A549 treated with AZD2906 at 1 μM for 4 hours (cell line): Measurements from ENCODE around the gene TXLNG. TPM values are rescaled to one million over a fixed set of nuclear protein-coding genes. Genes with fewer than 3 reads are reported as not detected.

Experiments used
- total RNA-seq: library from RNA; stranded (reverse); fragments of 200-300 nt; extraction: Qiagen RNA extraction; gene quantifications from 5 replicates; pipeline ENCODE4 v1.2.3, GENCODE V29; 2022

TXLNG gene
- 12.9 to 16.2 TPM (median 14.4 TPM) in 5 replicates for total RNA-seq

DNA sequence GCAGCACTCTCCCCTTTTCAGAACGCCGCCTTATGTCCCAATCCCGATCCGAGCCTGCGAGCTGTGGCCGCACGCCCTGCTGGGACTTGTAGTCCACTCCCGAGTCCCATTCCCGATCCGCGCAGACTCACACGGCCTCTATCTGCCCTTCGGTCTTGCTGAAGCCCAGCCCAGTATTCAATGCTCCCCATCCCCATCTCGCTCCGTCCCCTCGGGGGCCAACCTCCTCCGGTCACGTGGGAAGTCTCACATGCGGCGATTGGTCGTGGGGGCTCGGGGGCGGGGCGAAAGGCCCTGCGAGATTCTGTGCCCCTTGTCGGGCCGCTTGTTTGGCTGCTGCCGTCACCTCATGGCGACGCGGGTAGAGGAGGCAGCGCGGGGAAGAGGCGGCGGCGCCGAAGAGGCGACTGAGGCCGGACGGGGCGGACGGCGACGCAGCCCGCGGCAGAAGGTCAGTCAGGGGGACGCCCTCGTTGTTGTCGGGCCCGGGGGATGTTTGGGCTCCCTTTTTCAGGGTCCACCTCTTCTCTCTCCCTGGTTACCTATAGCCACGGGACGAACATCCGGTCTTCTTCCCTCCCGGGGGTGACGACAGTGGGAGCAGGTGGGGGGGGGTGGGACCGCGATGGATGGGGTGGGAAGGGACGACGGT is at the start of gene TXLNG:
Gene TXLNG (plus strand): TSS at position 328 of the 652 bp plus-strand sequence. CDS start 22 bp downstream, at position 350.

DNA sequence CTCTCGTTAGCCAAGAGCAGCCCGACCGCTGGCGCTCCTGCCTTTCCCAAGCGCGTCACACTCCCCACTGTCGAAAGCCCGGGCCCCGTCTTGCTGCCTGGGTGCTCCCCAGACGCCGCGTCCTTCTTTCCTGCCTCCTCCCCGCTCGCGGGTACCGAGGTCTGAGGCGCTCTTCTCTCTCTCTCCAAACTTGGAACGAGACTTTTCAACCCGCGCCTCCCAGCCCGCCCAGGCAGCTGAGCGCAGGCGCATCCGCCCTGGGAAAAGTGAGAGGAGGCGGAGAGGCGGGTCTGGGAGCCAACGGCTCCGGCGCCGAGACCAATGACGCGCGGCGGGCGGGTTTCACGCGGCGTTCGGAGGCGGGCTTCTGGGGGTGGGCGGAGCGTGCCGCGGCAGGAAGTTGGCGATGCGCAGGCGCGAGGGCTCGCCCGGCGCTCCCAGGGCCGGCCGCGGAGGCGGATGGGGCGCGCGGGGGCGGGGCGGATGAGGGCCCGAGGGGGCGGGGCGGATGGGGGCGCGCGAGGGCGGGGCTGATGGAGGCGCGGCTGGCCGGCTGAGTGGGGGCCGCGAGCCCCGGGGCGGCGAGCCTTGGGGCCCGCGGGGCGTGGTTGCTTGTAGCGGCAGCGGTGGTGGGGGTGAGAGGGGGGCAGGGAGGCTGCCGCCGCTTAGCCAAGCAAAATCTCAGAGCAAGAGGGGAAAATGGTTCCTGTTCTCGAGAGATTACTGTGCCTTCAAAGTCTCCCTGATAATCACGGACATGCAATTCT is 84.0 kb downstream of the TXLNG start, which contains the start of gene RBBP7:
Gene RBBP7 (minus strand): TSS at position 268 of the 767 bp plus-strand sequence. CDS start 309 bp downstream, outside the sequence.

Other genes starting within 250 kb of the TXLNG start
- not detected in 5 replicates for gene S100G, start 136.3 kb upstream of the TXLNG start, total RNA-seq
- 9.7 to 11.9 TPM (median 10.2 TPM) in 5 replicates for gene CTPS2, start 73.8 kb upstream of the TXLNG start, total RNA-seq
- 19.8 to 20.9 TPM (median 20.4 TPM) in 5 replicates for gene SYAP1, start 66.9 kb upstream of the TXLNG start, total RNA-seq
- 158 to 186 TPM (median 162 TPM) in 5 replicates for gene RBBP7, start 83.9 kb downstream of the TXLNG start, total RNA-seq
- gene REPS2, start 160.2 kb downstream of the TXLNG start, total RNA-seq: 0.73 to 1.8 TPM (median 1.3 TPM) in 5 replicates